PFSK-1 (cell line): ENCODE data around the gene ACP3.

Source experiments
- FOXP2 ChIP-seq: optimal IDR thresholded peaks from 2 replicates; pipeline ENCODE3; 2011; ENCODE audit warnings: borderline replicate concordance, control low read depth, inconsistent platforms; ENCODE audit not compliant: insufficient read depth; ENCODE audit errors: extremely low read length, extremely low read depth
- POLR2AphosphoS5 ChIP-seq: IDR thresholded peaks from 2 replicates; pipeline ENCODE4 v1.6.1; 2012; ENCODE audit warnings: low read depth, mild to moderate bottlenecking, control low read depth, low read length, moderate library complexity
- TF ChIP-seq, protein P1 (sequence below), 2 experiments: IDR thresholded peaks; 2 replicates each; pipeline versions ENCODE4 v1.6.1 to v1.8.0; 2011 to 2012; ENCODE audit warnings: low read depth in 2 of 2, low read length in 2 of 2, control low read depth in 1 of 2, inconsistent platforms in 1 of 2, mild to moderate bottlenecking in 1 of 2, moderate library complexity in 1 of 2; ENCODE audit not compliant: insufficient read depth in 1 of 2

DNA sequence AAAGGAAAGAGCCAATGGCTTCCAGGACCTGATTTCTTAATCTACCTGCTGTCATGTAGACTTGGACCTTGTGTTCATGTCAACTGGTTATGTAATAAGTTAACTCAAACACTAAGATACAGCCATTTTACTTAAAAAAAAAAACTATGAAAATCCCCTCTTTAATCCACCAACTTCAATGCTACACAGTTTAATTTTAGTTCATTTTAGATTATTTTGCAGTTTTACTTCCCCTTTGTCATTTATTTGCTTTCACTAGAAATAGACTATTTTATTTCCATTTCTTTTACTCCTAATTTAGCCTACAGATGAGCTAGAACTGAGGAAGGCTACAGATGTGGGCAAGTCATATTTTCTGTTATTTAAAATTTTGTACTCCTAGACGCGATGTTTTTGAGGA, 89.4 kb downstream of the ACP3 start:
- TF ChIP-seq, protein P1, sequence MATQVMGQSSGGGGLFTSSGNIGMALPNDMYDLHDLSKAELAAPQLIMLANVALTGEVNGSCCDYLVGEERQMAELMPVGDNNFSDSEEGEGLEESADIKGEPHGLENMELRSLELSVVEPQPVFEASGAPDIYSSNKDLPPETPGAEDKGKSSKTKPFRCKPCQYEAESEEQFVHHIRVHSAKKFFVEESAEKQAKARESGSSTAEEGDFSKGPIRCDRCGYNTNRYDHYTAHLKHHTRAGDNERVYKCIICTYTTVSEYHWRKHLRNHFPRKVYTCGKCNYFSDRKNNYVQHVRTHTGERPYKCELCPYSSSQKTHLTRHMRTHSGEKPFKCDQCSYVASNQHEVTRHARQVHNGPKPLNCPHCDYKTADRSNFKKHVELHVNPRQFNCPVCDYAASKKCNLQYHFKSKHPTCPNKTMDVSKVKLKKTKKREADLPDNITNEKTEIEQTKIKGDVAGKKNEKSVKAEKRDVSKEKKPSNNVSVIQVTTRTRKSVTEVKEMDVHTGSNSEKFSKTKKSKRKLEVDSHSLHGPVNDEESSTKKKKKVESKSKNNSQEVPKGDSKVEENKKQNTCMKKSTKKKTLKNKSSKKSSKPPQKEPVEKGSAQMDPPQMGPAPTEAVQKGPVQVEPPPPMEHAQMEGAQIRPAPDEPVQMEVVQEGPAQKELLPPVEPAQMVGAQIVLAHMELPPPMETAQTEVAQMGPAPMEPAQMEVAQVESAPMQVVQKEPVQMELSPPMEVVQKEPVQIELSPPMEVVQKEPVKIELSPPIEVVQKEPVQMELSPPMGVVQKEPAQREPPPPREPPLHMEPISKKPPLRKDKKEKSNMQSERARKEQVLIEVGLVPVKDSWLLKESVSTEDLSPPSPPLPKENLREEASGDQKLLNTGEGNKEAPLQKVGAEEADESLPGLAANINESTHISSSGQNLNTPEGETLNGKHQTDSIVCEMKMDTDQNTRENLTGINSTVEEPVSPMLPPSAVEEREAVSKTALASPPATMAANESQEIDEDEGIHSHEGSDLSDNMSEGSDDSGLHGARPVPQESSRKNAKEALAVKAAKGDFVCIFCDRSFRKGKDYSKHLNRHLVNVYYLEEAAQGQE (IDR thresholded peaks at IDR 0.05; ENCODE audit: insufficient read depth in 1 of 2, low read depth in 2 of 2, low read length in 2 of 2), result no peak
- no peak for TF ChIP-seq POLR2AphosphoS5
- no peak for TF ChIP-seq FOXP2
